ENCODE data around the gene AGO4. TPM values are rescaled to one million over a fixed set of nuclear protein-coding genes. Genes with fewer than 3 reads are reported as not detected.
"Not testable (repeated sequence)": the region's sequence is repeated elsewhere in the genome, so short reads cannot be mapped to it uniquely, and the experiment has no call there.

AGO4 gene
- polyA plus RNA-seq, 1 donor (not counting 4 experiments of a cell fraction or from before 2014, with no cell fraction given), result 5.2 TPM

DNA sequence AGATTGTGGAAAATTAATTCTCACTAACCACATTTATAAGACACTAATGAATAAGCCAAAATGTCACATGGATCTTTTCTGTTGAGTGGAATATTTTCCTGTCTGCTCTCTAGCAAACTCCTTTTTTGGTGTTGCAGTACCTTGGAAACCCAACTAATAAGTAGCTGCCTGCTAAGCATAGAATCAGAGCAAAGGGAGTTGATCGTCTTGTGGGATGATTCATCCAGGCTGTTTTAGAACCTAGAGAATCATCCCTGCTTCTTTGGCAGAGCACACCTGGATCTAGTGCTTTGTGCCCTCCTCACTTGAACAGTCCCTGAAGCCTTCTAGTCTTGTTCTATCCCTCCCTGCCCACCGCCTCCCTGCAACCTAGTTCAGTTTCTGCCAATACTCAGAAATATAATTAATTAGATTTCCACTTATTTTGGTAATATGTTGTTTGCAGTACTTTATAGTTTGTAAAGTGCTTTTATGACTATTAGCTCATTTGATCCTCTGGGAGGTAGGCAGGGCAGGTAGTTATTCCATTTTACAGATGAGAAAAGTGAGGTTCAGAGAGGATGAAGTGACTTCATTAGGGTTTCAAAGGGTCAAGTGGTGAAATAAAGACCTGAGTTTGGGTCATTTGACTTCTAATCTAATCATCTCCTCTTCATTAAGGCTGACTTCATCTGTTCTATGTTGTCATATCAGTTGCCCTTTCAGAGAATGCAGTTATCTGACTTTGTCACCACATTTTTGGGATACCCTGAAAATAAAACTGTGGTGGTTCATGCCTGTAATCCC lies 2.5 kb downstream of the AGO4 start:
- peak overlapping the region; percentile 97 for H3K4me2 ChIP-seq (ENCODE audit: control insufficient read depth, extremely low read depth, insufficient read depth, low read depth, low read length)

DNA sequence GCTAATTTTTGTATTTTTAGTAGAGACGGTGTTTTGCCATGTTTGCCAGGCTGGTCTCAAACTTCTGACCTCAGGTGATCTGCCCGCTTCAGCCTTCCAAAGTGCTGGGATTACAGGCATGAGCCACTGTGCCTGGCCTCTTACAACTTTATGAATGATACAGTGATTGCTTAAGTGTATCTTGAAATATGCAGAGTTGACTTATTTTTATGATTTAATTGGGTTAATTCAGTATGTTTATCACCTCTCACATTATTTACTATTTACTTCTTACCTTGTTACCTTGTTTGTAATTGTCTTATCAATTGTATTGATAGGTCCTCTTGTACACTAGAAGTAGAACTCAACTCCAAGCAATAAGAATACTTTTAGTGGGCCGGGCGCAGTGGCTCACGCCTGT lies 4.9 kb downstream of the AGO4 start:
- H2AFZ ChIP-seq (ENCODE audit: control insufficient read depth, low read length); H3K36me3 ChIP-seq (ENCODE audit: control insufficient read depth in 2 of 2, extremely low read depth in 1 of 2, insufficient read depth in 2 of 2, low read length in 2 of 2); DNase-seq (ENCODE audit: low read depth, low spot score); H3K9ac ChIP-seq (ENCODE audit: control insufficient read depth, extremely low read depth, insufficient read depth, low read length); H4K20me1 ChIP-seq (ENCODE audit: control insufficient read depth, extremely low read depth, insufficient read depth, low read length); H3K9me3 ChIP-seq (ENCODE audit: control insufficient read depth, low read depth, low read length); H3K27ac ChIP-seq (ENCODE audit: control insufficient read depth, insufficient read depth, low read length); H3K27me3 ChIP-seq (ENCODE audit: control insufficient read depth, extremely low read depth, insufficient read depth, low read length); H3K79me2 ChIP-seq (ENCODE audit: control insufficient read depth, insufficient read depth, low read length); dilution Hi-C loops (cut with MboI; ENCODE audit: extremely low pct_ligation_motif_present, low sequenced_read_pairs); H3K4me3 ChIP-seq (ENCODE audit: control insufficient read depth in 2 of 3, extremely low read depth in 1 of 3, insufficient read depth in 2 of 3, low read depth in 1 of 3, low read length in 3 of 3); H3K4me2 ChIP-seq (ENCODE audit: control insufficient read depth, extremely low read depth, insufficient read depth, low read depth, low read length); FAIRE-seq; H3K9me1 ChIP-seq (ENCODE audit: control insufficient read depth, extremely low read depth, insufficient read depth, low read length): not testable (repeated sequence)
- H3K4me1 ChIP-seq (ENCODE audit: control insufficient read depth, extremely low read depth, insufficient read depth, low read length), result peaks cover 18% of the 10 kb centered on the region

More for the DNA sequence above, 2.5 kb downstream of the AGO4 start:
- Histone ChIP-seq H4K20me1 (ENCODE audit: control insufficient read depth, extremely low read depth, insufficient read depth, low read length) (no peaks in the 10 kb centered on the region), H3K27ac (ENCODE audit: control insufficient read depth, insufficient read depth, low read length) (peak overlapping the region; percentile 10), H3K9ac (ENCODE audit: control insufficient read depth, extremely low read depth, insufficient read depth, low read length) (no peak overlapping the region), H3K4me1 (ENCODE audit: control insufficient read depth, extremely low read depth, insufficient read depth, low read length) (peaks cover 18% of the 10 kb centered on the region), H3K4me3 (ENCODE audit: control insufficient read depth in 2 of 3, extremely low read depth in 1 of 3, insufficient read depth in 2 of 3, low read depth in 1 of 3, low read length in 3 of 3) (peak overlapping the region in 1 of 3 experiments; percentile 83), H3K9me3 (ENCODE audit: control insufficient read depth, low read depth, low read length) (no peaks in the 10 kb centered on the region), H2AFZ (ENCODE audit: control insufficient read depth, low read length) (no peak overlapping the region), H3K27me3 (ENCODE audit: control insufficient read depth, extremely low read depth, insufficient read depth, low read length) (no peaks in the 10 kb centered on the region), H3K9me1 (ENCODE audit: control insufficient read depth, extremely low read depth, insufficient read depth, low read length) (peaks cover 2% of the 10 kb centered on the region), H3K36me3 (ENCODE audit: control insufficient read depth in 2 of 2, extremely low read depth in 1 of 2, insufficient read depth in 2 of 2, low read length in 2 of 2) (no peaks in the 10 kb centered on the region), H3K79me2 (ENCODE audit: control insufficient read depth, insufficient read depth, low read length) (peaks cover 4% of the 10 kb centered on the region)
- DNase-seq (ENCODE audit: low read depth, low spot score) (peak; percentile 41), FAIRE-seq (peak; percentile 90)
- dilution Hi-C loops (cut with MboI; ENCODE audit: extremely low pct_ligation_motif_present, low sequenced_read_pairs), result no loop called here
- no peak for TF ChIP-seq EZH2 (IDR thresholded peaks at IDR 0.05; ENCODE audit: low read length)
- TF ChIP-seq CTCF (optimal IDR thresholded peaks at IDR 0.05 in 1 of 3, IDR thresholded peaks at IDR 0.05 in 1 of 3, conservative IDR thresholded peaks at IDR 0.05 in 1 of 3; ENCODE audit: extremely low read depth in 1 of 3, insufficient read depth in 2 of 3, low read length in 3 of 3), result no peak
